GM10847 (cell line): ENCODE measurements around the gene CCDC74B.
"Not testable (repeated sequence)": the region's sequence is repeated elsewhere in the genome, so short reads cannot be mapped to it uniquely, and the experiment has no call there.

Experiments
- POLR2A ChIP-seq: IDR thresholded peaks from 2 replicates; pipeline ENCODE4 v1.6.1; 2011; ENCODE audit not compliant: insufficient read length; ENCODE audit errors: extremely low read depth

CCDC74B gene

DNA sequence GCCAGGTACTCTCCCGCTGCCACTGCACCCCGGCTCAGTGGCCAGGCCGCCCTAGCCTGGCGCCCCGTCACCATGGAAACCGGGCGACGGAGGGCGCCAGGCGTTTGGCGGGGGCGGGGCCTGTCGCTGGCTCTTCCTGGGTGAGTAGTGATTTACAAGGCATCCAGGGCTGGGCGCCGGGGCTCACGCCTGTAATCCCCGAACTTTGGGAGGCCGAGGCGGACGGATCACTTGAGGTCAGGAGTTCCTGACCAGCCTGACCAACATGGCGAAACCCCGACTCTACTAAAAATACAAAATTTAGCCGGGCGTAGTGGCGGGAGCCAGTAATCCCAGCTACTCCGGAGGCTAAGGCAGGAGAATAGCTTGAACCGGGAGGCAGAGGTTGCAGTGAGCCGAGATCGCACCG is at the start of gene CCDC74B:
Gene CCDC74B, minus strand, starts transcription at position 107 of the 409 bp plus-strand sequence. CDS start 116 bp downstream, outside the sequence.
- not testable (repeated sequence) for TF ChIP-seq POLR2A

DNA sequence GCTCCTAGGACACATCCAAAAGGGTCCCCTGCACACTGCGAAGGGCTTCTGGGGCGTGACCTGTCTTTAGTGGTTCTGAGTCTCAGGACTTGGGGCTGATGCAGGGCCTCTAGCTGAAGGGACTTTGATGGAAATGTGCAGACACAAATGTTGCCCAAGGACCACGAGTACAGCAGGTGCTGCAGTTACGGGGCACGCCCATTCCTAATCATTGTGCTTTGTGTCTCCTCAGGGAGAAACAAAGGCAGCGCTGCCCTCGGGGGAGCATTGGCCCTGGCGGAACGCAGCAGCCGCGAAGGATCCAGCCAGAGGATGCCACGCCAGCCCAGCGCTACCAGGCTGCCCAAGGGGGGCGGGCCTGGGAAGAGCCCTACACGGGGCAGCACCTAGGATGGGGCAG is 45.3 kb upstream of the CCDC74B start:
- no peak for TF ChIP-seq POLR2A

DNA sequence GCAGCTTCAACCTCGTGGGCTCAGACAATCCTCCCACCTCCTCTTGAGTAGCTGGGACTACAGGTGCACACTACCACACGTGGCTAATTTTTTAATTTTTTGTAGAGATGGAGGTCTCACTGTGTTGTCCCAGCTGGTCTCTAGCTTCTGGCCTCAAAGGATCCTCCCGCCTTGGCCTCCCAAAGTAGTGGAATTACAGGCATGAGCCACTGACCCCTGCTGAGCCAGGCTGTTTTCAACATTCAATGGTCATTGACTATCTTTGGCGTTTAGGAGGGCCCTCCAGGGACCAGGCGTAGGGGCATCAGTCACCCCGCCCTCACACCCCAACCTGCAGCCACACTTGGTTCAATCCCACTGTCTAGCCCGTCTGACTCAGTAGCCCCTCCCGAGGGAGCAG is 42.4 kb upstream of the CCDC74B start:
- TF ChIP-seq POLR2A, result no peak

DNA sequence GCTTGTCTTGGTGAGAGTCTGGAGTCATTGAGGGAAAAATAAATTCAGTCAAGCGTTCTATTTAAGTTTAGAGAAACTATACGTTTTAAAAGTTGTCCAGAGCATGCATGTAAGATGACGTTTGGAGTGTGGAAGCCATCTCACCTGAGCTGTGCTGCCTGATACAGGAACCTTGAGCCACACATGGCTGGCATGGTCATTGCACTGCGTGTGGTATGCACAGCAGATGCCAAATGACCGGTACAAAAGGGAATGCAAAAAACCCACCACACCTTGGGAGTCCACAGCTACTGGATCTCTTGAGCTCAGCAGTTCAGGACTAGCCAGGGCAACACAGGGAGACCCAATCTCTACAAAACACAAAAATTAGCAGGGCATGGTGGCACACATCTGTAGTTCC is 41.5 kb upstream of the CCDC74B start:
- no peak for TF ChIP-seq POLR2A

DNA sequence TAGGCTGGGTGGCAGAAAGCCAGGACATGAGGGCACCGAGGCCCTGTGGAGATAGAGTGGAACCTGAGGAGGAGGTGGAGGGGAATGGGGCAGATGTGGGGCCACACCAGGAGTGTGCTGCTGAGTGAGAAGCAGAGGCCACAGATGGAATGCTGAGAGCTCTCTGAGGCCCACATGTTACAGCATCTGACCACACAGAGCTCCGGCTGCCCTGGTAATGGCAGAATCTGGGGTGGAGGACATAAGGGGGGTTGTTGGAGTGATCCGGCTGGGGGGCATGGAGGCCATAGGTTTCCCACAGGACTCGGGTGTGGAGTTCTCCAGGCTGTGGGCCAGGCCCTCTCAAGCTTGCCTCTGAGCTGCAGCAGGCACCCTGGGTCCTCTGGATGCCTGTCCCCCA is 41.0 kb upstream of the CCDC74B start:
- no peak for TF ChIP-seq POLR2A

DNA sequence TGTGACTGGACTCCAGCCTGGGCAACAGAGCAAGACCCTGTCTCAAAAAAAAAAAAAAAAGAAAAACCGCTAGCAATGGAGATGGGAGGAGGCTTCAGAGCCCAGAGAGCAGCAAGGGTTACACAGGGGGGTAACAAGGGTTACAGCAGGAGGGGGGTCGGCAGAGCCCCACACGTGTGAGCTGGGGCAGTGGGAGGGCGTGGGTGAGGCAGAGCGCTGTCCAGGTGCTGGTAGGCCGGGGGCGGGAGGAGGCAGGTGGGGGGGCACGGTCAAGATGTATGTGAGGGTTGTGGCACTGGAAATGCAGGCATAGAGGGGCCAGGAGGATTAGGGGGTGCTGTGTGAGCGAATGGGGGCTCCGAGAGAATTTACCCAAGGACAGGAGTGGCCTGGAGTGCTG is 40.5 kb upstream of the CCDC74B start:
- TF ChIP-seq POLR2A, result no peak

DNA sequence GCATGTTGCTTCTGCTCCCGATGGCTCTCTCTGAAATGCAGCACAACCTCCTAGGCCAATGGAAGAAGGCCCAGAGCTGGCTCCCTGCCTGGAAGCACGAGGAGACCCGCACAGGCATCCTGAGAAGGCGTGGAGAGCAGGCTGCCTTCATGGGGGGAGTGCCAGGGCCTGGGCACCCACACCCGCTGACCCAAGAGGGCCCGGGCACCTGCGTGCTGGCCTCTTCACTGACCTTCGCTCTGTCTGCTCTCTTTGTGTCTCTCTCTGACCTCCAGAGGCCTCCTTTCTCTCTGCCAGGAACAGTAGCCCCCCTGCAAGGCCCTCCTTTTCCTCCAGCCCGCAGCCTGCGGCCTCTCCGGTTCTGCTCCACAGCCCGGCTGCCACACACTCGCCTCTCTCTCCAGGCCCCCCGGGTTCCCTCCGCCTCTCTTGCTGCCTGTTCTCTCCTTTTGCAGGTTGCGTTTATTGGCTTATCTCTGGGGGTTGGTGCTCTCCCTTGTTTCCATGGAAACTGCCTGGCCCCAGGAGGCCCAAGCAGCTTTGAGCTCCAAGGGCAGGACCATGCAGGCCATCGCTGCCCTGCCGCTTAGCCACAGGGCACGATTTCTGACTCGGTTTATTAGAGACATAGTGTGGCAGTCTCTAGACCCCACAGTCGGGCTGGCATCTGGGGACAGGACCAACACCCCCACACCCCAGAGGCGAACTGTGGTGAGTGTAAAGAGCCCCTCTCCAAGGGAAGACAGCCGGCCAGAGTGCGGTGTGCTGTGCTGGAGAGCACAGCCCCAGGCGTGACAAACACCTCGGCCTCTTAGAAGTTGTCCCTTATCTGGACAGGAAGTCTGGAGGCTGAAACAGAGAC is 38.8 kb upstream of the CCDC74B start:
- no peak for TF ChIP-seq POLR2A

DNA sequence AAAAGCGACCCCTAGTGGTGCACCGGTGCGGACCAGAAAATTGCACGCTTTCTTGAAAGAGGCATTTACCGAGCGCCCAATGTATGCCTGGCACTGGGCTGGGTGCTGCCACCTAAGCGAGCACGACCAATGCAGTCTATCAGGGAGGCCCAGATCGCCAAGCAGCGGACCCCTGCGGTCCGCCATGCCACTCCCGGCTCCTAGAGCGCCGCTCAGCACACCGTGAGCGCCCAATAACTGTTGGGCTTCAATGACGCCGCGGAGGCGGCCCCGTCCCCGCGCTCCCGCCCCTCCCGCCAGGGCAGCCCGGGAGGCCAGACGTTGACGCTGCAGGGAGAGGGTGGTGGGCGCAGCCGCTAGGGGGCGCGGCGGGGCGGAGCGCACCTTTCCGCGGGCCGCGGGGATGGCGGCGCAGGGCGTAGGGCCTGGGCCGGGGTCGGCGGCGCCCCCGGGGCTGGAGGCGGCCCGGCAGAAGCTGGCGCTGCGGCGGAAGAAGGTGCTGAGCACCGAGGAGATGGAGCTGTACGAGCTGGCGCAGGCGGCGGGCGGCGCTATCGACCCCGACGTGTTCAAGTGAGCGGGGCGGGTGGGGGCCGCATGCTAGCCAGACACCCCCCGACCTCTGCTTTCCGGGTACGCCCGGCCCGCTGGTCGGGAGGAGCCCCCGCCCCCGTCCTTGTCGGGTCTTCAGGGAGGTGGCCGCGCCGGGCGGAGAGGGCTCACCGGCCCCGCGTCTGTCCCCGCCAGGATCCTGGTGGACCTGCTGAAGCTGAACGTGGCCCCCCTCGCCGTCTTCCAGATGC is 37.2 kb upstream of the CCDC74B start, which contains the start of gene MZT2B:
Gene MZT2B, plus strand, starts transcription at position 383 of the 803 bp plus-strand sequence. Its CDS starts 21 bp downstream, at position 404.
- TF ChIP-seq POLR2A, result peak; percentile 50

DNA sequence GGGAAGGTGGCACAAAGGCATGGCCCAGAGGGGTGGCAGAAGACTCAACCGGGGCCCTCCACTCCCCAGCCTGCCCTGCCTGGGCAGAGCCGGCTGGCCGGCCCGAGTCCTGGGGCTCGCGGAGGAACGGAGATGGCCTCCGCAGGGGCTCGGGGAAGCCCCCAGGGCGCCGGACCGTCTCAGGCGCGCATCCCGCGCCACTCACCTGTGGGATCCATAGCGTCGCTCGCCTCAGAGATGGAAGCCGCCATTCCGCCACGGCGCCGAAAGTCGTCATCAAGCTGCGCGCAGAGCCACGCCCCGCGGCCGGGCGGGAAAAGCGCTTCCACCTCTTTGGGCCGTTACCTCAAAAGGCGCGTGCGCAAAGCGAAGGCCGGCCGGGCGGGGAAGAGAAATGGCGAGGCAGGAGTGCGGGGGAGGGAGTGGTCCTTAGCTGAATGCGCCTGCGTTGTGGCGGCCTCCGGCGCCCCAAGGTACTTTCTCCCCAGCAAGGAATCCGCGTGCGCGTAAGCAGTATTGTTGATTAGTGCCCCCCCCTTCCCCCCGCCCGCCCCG is 36.5 kb upstream of the CCDC74B start, which contains the start of gene SMPD4:
Gene SMPD4, minus strand, starts transcription at position 278 of the 555 bp plus-strand sequence. CDS start 5,010 bp downstream, outside the sequence.
- no peak for TF ChIP-seq POLR2A

DNA sequence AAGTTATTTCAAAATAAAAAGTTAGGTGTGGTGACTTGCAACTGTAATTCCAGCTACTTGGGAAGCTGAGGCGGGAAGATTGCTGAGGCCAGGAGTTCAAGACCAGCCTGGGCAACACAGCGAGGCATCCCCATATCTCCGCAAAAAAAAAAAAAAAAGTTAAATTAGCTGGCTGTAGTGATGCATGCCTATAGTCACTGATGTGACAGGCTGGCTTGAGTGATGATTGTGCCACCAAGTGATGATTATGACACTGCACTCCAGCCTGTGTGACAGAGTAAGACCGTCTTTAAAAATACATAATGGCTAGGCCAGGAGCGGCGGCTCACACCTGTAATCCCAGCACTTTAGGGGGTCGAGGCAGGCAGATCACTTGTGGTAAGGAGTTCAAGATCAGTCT is 25.0 kb upstream of the CCDC74B start:
- no peak for TF ChIP-seq POLR2A

DNA sequence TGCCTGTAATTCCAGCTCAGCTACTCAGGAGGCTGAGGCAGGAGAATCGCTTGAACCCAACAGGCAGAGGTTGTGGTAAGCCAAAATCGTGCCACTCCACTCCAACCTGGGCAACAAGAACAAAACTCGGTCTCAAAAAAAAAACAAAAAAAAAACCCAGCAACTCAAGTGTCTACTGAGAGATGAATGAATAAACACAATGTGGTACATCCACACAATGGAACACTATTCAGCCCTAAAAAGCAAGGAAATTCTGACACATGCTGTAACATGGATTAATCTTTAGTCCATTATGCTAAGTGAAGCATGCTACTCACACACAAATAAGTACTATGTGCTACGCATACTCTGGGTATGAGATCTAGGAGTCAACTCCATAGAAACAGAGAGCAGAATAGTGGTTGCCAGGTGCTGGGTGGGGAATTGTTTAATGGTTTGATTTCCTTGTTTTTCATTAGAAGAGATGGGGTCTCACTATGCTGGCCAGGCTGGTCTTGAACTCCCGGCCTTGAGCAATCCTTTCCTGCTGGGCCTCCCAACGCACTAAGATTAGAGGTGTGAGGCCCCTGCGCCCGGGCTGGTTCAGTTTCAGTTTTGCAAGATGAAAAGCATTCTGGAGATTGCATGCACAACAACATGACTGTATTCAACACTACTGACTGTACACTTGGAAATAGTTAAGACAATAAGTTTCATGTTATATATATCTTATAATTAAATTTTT is 20.5 kb upstream of the CCDC74B start:
- TF ChIP-seq POLR2A, result no peak

DNA sequence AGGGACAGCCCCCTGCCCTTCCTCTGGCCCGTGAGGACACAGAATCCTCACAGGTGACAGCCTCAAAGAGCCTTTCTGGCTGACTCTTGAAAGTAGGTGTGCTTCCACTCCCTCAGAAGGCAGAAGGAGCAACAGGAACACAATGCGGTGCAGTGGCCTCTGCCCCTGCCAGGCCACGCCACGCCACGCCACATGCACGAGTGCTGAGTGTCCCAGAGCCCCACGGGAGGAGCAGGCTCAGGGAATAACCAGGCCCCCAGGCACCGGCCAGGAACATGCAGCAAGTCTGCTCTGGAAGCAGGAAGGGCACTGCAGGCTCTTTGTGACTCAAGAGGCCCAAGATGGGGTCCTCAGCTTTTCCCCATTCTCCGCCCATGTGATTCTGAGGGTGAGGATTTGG is 18.1 kb upstream of the CCDC74B start:
- no peak for TF ChIP-seq POLR2A

DNA sequence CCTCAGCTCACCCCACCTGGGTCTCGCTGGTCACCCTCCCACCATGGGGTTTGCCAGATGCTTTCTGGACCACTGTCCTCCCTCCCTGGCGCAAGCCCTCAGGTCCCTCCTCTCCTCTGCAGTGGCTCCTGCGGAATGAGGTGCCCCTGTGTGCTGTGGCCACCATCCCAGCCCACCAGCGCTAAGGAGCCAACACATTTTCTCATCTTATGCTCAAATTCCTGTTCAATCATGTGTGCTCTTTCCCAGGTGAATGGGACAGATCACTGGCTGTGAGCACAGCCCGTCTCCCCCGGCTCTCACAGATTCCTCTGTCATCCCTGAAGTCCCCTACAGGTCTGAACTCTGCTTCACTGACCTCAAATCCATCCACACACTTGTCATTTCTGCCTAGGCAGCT is 15.2 kb upstream of the CCDC74B start:
- no peak for TF ChIP-seq POLR2A

DNA sequence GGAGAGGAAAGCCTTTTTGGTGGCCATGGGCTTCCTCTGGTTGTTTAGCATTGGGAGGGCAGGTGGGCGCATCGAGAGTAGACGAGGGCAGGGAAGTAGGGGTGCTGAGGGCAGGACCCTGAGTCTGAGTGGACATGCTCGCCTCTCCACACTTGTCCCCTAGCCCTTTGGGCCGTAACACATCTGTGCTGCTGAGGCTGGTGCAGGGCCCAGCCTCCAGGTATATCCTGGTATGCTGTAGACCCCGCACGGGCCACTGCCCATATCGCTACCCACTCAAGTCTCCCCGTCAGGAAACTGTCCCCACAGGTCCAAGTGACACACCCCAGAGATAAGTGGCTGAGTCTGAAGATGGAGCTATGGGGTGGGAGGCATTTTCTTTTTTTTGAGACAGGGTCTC is 13.7 kb upstream of the CCDC74B start:
- TF ChIP-seq POLR2A, result no peak

DNA sequence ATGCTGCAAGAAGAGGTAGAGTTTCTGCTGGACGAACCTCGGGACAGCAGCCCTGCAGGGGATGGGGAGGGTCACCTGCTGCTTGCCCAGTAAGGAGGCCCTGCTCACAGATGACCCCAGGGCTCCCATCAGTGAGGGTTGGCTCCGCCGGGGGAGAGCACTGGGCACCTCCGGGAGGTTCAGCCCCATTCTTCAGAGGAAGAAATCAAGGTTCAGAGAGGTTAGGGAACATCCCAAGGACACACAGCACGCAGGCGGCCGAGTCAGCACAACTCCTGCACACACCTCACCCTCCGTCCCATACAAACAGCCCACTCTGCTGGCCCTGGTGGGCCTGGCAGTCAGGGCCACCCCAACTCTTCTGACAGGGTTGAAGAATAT is 11.7 kb upstream of the CCDC74B start:
- no peak for TF ChIP-seq POLR2A
